T-helper 1 cell treated with Interleukin-12 subunit alpha and Interleukin-12 subunit beta and Interleukin-4 antibody, amounts not matched to agents 30 ng/mL and 1 ng/mL, for 36 hours (primary cell): ENCODE data around the gene DNM3. TPM values are rescaled to one million over a fixed set of nuclear protein-coding genes. Genes with fewer than 3 reads are reported as not detected.
"Not testable (repeated sequence)": the region's sequence is repeated elsewhere in the genome, so short reads cannot be mapped to it uniquely, and the experiment has no call there.

Experiments used
- intact Hi-C: fragments of 100-400 bp; cut with micrococcal nuclease; formaldehyde crosslinking; loops from one replicate; pipeline ENCODE4 v1.15.1; 2024
- total RNA-seq: library from RNA; stranded (reverse); gene quantifications from 2 replicates; pipeline ENCODE4 v1.2.3, GENCODE V29; 2022

The DNM3 gene
- total RNA-seq, 1 donor from 2014 or later, result 1.2 TPM

GRCh38 chr1:172402878-172403569 is 561.7 kb downstream of the DNM3 start:
- intact Hi-C loops, result loop anchor here (10.0 kb wide), 1 partner anchor 498 kb away; no protein-coding TSS in a partner anchor

DNA sequence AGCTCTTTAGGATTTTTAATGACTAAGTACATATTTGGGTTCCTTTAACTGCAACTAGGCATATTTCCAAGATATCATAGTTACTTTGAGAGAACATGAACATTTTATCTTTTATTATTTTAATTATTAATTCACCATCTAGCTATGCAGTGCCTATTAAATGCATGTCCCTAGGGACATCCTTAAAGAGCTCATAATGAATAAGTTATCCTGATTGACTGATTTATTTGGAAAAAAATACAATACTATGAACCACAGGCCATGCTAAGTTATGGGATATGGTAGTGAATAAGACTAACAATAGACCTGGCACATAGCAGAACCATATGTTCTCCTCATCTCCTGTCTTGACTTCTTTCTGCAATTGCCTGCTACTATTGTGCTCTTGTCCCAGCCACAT is 562.8 kb downstream of the DNM3 start:
- intact Hi-C loops, result loop anchor here (10.0 kb wide), 1 partner anchor 499 kb away; no protein-coding TSS in a partner anchor

DNA sequence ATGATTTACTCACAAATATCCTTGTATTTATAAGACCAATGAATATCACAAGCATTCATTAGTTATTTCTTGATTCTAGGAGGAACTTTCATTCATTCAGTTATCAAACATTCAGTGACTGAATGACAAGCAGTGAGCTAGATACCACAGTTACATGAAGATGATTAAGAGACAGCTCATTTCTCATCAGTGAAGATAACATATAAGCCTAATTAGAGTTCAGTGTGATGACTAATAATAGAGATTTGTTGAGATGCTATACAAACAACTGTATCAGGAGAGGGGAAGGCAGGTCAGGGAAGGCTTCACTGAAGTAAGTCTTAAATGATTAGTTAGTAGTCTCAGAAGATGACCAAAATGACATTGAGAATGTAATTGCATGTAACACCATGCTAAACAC is 564.6 kb downstream of the DNM3 start:
- intact Hi-C loops, result loop anchor here (10.0 kb wide), 1 partner anchor 501 kb away; no protein-coding TSS in a partner anchor

DNA sequence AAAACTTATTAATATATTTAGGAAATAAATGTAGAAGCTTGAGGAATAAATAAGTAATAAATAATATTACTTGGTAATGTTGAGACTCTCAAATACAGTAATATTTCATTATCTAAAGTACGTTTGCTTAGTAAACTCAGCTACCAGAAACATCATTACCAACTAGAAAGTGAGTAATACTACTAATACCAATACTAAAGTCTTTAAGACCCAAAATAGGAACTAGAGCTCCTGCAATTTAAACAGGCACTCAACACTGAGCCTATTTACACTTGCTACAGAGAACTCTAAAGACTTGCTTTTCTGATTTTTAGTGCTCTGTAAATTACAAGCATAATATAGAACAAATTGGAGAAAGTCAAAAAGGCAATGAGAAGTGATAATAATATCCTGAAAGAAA is 565.7 kb downstream of the DNM3 start:
- intact Hi-C loops, result loop anchor here (10.0 kb wide), 1 partner anchor 502 kb away; no protein-coding TSS in a partner anchor

DNA sequence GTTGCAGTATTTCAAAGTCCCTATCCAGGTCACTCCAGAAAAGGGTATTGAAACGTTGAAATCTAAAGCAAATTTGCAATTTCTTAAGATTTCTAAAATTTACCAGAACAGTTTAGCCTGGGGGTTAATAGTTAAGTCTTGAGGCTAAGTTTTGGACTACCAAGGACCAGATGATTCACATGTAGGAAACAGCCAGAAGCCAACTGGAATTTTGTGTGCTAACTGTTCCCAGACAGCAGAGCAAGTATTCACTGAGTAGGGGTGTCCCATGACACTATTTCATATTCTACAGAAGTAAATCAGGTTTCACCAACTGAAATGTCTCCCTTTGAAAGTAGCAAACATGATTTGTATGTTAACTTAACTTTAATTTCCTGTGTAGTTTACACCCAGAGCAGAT is 567.7 kb downstream of the DNM3 start:
- intact Hi-C loops, result loop anchor here (10.0 kb wide), 1 partner anchor 504 kb away; no protein-coding TSS in a partner anchor

GRCh38 chr1:172410027-172410426 is 568.7 kb downstream of the DNM3 start:
- intact Hi-C loops, result no loop called here

DNA sequence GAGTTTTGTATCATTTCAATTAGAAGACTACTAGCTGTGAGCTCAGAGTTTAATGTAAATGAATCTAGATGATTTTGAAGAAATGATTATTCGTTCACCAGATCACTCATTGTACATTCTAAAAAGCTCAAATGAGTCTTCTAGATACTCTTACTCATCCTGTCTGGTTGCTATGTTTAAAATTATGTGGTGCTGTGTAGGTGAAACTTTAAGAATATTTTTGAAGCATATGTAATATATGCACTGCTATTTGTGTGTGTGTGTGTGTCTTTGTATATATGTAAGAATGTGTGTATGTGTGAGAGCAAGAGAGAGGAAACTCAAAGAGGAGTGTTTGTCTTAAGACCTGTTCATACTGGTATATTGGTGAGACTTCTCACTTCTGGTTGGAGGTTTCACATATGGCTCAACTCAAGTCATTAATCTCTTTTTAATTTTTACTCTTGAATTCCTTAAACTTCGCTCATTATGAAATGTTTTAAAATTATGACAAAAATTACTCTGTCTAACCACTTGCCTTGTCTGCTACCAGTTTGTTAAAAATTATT is 570.6 kb downstream of the DNM3 start:
- intact Hi-C loops, result no loop called here

GRCh38 chr1:172414331-172414730 is 573.0 kb downstream of the DNM3 start:
- intact Hi-C loops, result no loop called here

- intact Hi-C loops, result no loop called here
These were observed 575.3 kb downstream of the DNM3 start for GRCh38 chr1:172416496-172417035.

- intact Hi-C loops, result no loop called here
These were observed 576.3 kb downstream of the DNM3 start for GRCh38 chr1:172417557-172417956.

GRCh38 chr1:172420385-172420784 is 579.1 kb downstream of the DNM3 start, which contains the start of gene C1orf105:
TSS of gene C1orf105 (plus strand) at chr1:172420685. CDS start at chr1:172420886, 201 bp downstream.
- intact Hi-C loops, result no loop called here

DNA sequence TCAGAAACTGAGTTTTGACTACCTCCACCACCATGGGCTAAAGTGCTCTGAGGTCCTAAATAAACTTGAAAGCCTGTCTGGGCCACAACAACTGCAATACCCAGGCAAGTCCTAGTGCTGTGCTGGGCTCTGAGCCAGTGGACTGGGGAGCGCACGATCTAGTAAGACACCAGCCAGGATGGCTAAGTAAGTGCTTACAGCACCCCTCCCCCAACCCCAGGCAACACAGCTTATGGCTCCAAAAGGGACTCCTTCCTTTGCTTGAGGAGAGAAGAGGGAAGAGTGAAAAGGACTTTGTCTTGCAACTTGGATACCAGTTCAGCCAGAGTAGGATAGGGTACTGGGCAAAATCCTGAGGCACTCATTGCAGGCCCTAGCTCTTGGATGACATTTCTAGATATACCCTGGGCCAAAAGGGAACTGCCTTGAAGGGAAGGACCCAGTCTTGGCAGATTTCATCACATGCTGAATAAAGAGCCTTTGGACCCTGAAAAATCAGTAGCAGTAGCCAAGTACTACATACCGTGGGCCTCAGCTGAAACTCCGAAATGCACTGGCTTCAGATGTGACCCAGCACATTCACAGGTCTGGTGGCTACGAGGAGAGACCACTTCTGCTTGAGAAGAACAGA is 580.8 kb downstream of the DNM3 start:
- intact Hi-C loops, result no loop called here

DNA sequence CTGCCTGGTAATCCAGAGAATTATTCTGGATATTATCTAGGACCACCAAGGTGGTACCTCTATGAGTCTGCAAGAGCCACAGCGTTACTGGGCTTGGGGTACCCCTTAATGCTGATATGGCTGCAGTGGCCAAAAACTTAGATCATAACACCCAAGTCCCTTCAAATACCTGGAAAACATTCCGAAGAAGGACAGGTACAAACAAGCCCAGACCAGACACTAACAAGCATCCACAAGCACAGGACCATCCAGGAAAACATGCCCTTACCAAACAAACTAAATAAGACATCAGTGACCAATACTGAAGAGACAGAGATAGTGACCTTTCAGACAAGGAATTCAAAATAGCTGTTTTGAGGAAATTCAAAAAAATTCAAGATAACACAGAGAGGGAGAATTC is 582.0 kb downstream of the DNM3 start:
- intact Hi-C loops, result no loop called here

DNA sequence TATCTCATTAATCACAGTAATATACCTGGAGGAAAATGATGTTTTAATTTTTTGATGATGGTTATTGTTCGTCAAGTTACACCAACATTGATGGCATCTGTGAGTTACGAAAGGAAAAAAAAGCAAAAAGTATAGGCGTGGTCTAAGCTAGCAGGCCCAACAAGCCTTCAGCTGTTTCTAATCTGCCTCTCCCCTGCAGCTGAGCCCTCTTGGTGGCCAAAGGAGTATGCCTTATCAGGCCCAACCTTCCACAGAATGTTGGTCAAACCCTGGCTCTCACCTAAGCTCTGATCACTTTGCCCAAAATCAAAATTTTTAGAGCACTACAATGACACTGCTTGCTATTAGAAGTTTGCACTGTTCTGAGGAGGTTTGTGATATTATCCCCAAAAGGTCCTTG is 584.0 kb downstream of the DNM3 start:
- intact Hi-C loops, result no loop called here

DNA sequence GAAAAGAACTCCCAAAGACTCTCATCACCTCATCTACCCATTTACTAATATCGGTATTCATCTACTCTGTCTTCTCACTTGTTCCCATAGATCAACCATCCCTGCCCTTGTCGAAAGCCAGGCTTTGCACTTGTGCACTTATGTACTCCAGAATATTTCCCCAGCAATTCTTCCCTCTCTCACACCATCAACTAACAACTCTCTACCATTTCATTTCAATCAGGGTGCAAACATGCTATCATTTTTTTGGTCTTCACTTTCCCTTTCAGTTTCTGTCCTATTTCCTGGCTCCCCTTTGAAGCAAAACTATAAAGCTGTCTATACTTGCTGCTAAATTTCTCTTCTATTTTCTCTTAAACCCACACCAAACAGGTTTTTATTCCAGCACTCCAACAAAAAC is 585.9 kb downstream of the DNM3 start:
- intact Hi-C loops, result no loop called here

DNA sequence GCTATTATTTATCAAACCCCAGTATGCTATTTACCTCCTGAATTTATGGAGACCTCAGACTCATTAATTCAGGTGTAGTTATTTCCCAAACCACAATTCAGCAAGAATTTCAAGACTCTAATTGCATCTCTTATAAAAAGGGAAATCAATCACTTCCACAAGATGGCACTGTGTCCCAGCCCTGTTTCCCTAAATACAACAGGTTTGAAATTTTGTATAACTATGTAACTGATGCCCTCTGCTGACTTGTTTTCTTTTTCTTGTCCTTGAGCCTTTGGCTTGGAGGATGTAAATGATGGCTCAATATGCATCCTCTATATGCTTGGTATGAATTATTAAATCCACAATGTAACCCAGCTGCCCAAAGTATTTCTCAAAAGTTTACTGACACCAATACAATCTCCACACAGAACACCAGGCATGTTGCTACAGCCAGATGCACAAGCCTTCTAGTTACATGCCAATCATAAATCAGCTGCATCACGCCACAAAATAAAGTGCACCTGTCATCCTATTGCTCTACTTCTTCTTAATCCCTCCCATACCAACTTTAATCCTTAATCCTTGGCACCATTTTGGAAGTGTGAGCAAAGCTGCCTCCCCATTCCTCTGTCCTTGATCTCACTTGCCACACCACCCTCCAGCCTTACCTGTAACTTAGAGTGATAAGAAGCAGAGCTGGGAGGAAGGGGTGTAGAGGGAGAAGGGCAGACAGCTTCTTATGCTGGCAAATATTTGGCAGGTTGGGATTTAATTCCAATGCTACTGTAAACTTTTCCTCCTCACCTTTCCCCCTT is 588.2 kb downstream of the DNM3 start:
- intact Hi-C loops, result loop anchor here (1.0 kb wide), 8 partner anchors 15 to 628 kb away; partner anchors contain the start of gene PIGC

GRCh38 chr1:172430128-172430454 is 588.8 kb downstream of the DNM3 start:
- intact Hi-C loops, result no loop called here

- intact Hi-C loops, result no loop called here
These were observed 589.9 kb downstream of the DNM3 start for GRCh38 chr1:172431204-172431603.

DNA sequence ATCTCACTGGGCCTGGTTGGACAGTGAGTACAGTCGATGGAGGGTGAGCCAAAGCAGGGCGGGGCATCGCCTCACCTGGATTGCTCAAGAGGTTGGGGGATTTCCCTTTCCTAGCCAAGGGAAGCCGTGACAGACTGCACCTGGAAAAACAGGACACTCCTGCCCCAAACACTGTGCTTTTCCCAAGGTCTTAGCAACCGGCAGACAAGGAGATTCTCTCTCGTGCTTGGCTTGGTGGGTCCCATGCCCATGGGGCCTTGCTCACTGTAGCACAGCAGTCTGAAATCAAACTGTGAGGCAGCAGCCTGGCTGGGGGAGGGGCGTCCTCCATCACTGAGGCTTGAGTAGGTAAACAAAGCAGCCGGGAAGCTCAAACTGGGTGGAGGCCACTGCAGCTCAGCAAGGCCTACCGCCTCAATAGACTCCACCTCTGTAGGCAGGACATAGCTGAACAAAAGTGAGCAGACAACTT is 590.5 kb downstream of the DNM3 start:
- intact Hi-C loops, result no loop called here

GRCh38 chr1:172437183-172437582 is 595.9 kb downstream of the DNM3 start:
- intact Hi-C loops, result not testable (repeated sequence)

- intact Hi-C loops, result loop anchor here (5.0 to 10.0 kb wide), 5 partner anchors 220 to 1715 kb away; partner anchors contain the start of genes CENPL, DARS2, GAS5 and KLHL20
These were observed 601.1 kb downstream of the DNM3 start for GRCh38 chr1:172442404-172442803.
